Measurements from ENCODE around the gene NCKAP5L. TPM values are rescaled to one million over a fixed set of nuclear protein-coding genes. Genes with fewer than 3 reads are reported as not detected.
"Not testable (repeated sequence)": the region's sequence is repeated elsewhere in the genome, so short reads cannot be mapped to it uniquely, and the experiment has no call there.

Gene NCKAP5L
- total RNA-seq, 2 donors from 2014 or later, result 1.2 to 2.4 TPM

GRCh38 chr12:49794021-49794420, 34.2 kb downstream of the NCKAP5L start:
- Mint-ChIP-seq H3K4me3 (no peak overlapping the region), H3K9me3 (no peaks in the 10 kb centered on the region), H3K27ac (no peak overlapping the region), H3K4me1 (no peaks in the 10 kb centered on the region), H3K36me3 (ENCODE audit: low read depth) (no peaks in the 10 kb centered on the region), H3K27me3 (no peaks in the 10 kb centered on the region)
- ATAC-seq (replicated peaks), result no peak

- Mint-ChIP-seq H3K4me3 (no peak overlapping the region), H3K27ac (no peak overlapping the region), H3K4me1 (no peaks in the 10 kb centered on the region), H3K9me3 (no peaks in the 10 kb centered on the region), H3K27me3 (no peaks in the 10 kb centered on the region), H3K36me3 (ENCODE audit: low read depth) (no peaks in the 10 kb centered on the region)
- no peak for ATAC-seq (replicated peaks)
Observed at GRCh38 chr12:49793620-49794019, 34.6 kb downstream of the NCKAP5L start.

GRCh38 chr12:49792976-49793580, 35.1 kb downstream of the NCKAP5L start:
- no peaks in the 10 kb centered on the region for H3K4me1 Mint-ChIP-seq
- no peak overlapping the region for H3K27ac Mint-ChIP-seq
- no peak for ATAC-seq (replicated peaks)
- no peaks in the 10 kb centered on the region for H3K9me3 Mint-ChIP-seq
- no peaks in the 10 kb centered on the region for H3K36me3 Mint-ChIP-seq (ENCODE audit: low read depth)
- H3K4me3 Mint-ChIP-seq, result no peak overlapping the region
- no peaks in the 10 kb centered on the region for H3K27me3 Mint-ChIP-seq

GRCh38 chr12:49792181-49792970, 35.8 kb downstream of the NCKAP5L start:
- Mint-ChIP-seq H3K27ac (no peak overlapping the region), H3K36me3 (ENCODE audit: low read depth) (no peaks in the 10 kb centered on the region), H3K9me3 (peaks cover 4% of the 10 kb centered on the region), H3K4me1 (no peaks in the 10 kb centered on the region), H3K4me3 (no peak overlapping the region), H3K27me3 (no peaks in the 10 kb centered on the region)
- ATAC-seq (replicated peaks), result no peak

- no peaks in the 10 kb centered on the region for H3K4me1 Mint-ChIP-seq
- no peak for ATAC-seq (replicated peaks)
- peaks cover 5% of the 10 kb centered on the region for H3K9me3 Mint-ChIP-seq
- no peaks in the 10 kb centered on the region for H3K36me3 Mint-ChIP-seq (ENCODE audit: low read depth)
- no peak overlapping the region for H3K27ac Mint-ChIP-seq
- no peak overlapping the region for H3K4me3 Mint-ChIP-seq
- no peaks in the 10 kb centered on the region for H3K27me3 Mint-ChIP-seq
Observed at GRCh38 chr12:49791700-49792099, 36.5 kb downstream of the NCKAP5L start.

- H3K36me3 Mint-ChIP-seq (ENCODE audit: low read depth), result no peaks in the 10 kb centered on the region
- H3K9me3 Mint-ChIP-seq, result peaks cover 5% of the 10 kb centered on the region
- no peak overlapping the region for H3K27ac Mint-ChIP-seq
- H3K27me3 Mint-ChIP-seq, result no peaks in the 10 kb centered on the region
- H3K4me3 Mint-ChIP-seq, result no peak overlapping the region
- no peaks in the 10 kb centered on the region for H3K4me1 Mint-ChIP-seq
- no peak for ATAC-seq (replicated peaks)
Observed at GRCh38 chr12:49790741-49791555, 37.3 kb downstream of the NCKAP5L start.

GRCh38 chr12:49789992-49790391, 38.2 kb downstream of the NCKAP5L start:
- H3K4me1 Mint-ChIP-seq, result no peaks in the 10 kb centered on the region
- ATAC-seq (replicated peaks), result no peak
- H3K4me3 Mint-ChIP-seq, result no peak overlapping the region
- peaks cover 5% of the 10 kb centered on the region for H3K9me3 Mint-ChIP-seq
- H3K36me3 Mint-ChIP-seq (ENCODE audit: low read depth), result no peaks in the 10 kb centered on the region
- no peak overlapping the region for H3K27ac Mint-ChIP-seq
- peaks cover 3% of the 10 kb centered on the region for H3K27me3 Mint-ChIP-seq

GRCh38 chr12:49787672-49788071, 40.5 kb downstream of the NCKAP5L start:
- Mint-ChIP-seq H3K36me3 (ENCODE audit: low read depth) (no peaks in the 10 kb centered on the region), H3K4me3 (no peak overlapping the region), H3K27ac (no peak overlapping the region), H3K4me1 (no peaks in the 10 kb centered on the region), H3K27me3 (peaks cover 16% of the 10 kb centered on the region), H3K9me3 (peaks cover 5% of the 10 kb centered on the region)
- no peak for ATAC-seq (replicated peaks)

GRCh38 chr12:49784756-49785409, 43.3 kb downstream of the NCKAP5L start:
- Mint-ChIP-seq H3K4me3 (no peak overlapping the region), H3K36me3 (ENCODE audit: low read depth) (no peaks in the 10 kb centered on the region), H3K27ac (no peak overlapping the region), H3K27me3 (peaks cover 32% of the 10 kb centered on the region), H3K4me1 (no peaks in the 10 kb centered on the region), H3K9me3 (peaks cover 5% of the 10 kb centered on the region)
- ATAC-seq (replicated peaks), result no peak

- Mint-ChIP-seq H3K9me3 (peaks cover 5% of the 10 kb centered on the region), H3K4me1 (no peaks in the 10 kb centered on the region), H3K4me3 (no peak overlapping the region), H3K27ac (no peak overlapping the region), H3K36me3 (ENCODE audit: low read depth) (no peaks in the 10 kb centered on the region), H3K27me3 (peaks cover 40% of the 10 kb centered on the region)
- no peak for ATAC-seq (replicated peaks)
Observed at GRCh38 chr12:49783917-49784676, 44.1 kb downstream of the NCKAP5L start.

- Mint-ChIP-seq H3K27me3 (peaks cover 41% of the 10 kb centered on the region), H3K4me1 (peaks cover 12% of the 10 kb centered on the region)
- H3K27ac Mint-ChIP-seq; H3K4me3 Mint-ChIP-seq; H3K9me3 Mint-ChIP-seq; ATAC-seq (replicated peaks); H3K36me3 Mint-ChIP-seq (ENCODE audit: low read depth): not testable (repeated sequence)
Observed at GRCh38 chr12:49780914-49781313, 47.3 kb downstream of the NCKAP5L start.

- peaks cover 38% of the 10 kb centered on the region for H3K27me3 Mint-ChIP-seq
- H3K27ac Mint-ChIP-seq, result peak overlapping the region; percentile 53
- H3K4me1 Mint-ChIP-seq, result peaks cover 12% of the 10 kb centered on the region
- no peaks in the 10 kb centered on the region for H3K36me3 Mint-ChIP-seq (ENCODE audit: low read depth)
- H3K9me3 Mint-ChIP-seq, result no peaks in the 10 kb centered on the region
- no peak overlapping the region for H3K4me3 Mint-ChIP-seq
- ATAC-seq (replicated peaks), result no peak
Observed at GRCh38 chr12:49779581-49779980, 48.6 kb downstream of the NCKAP5L start.

- peak; percentile 79 for ATAC-seq (replicated peaks)
- H3K27ac Mint-ChIP-seq, result peak overlapping the region; percentile 3
- no peak overlapping the region for H3K4me3 Mint-ChIP-seq
- no peaks in the 10 kb centered on the region for H3K36me3 Mint-ChIP-seq (ENCODE audit: low read depth)
- H3K4me1 Mint-ChIP-seq, result peaks cover 12% of the 10 kb centered on the region
- H3K9me3 Mint-ChIP-seq, result no peaks in the 10 kb centered on the region
- H3K27me3 Mint-ChIP-seq, result peaks cover 25% of the 10 kb centered on the region
Observed at GRCh38 chr12:49777800-49778748, 50.1 kb downstream of the NCKAP5L start.
